ENCODE data around the gene DNTT.
"Not testable (repeated sequence)": the region's sequence is repeated elsewhere in the genome, so short reads cannot be mapped to it uniquely, and the experiment has no call there.

Gene DNTT

DNA sequence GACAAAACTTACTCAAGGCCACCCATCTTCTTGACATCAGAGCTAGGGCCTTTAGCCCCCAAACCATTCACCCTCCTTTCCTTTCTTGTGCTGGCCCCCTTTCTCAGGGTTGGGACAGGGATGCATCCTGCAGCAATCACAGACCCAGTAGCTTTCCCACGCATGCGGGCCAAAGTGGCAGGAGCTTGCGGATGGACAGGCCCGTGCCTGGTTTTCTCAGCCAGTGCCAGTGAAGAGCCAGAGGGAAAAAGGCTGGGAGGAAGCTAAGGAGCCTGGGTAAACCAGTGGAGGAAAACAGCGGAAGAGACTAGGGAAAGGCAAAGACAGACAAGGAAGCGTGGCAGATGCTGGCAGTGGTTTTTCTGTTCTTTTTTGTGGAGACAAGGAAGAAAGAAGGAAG lies 27.8 kb upstream of the DNTT start:
- no peak for DNase-seq (ENCODE audit: low read depth)

DNA sequence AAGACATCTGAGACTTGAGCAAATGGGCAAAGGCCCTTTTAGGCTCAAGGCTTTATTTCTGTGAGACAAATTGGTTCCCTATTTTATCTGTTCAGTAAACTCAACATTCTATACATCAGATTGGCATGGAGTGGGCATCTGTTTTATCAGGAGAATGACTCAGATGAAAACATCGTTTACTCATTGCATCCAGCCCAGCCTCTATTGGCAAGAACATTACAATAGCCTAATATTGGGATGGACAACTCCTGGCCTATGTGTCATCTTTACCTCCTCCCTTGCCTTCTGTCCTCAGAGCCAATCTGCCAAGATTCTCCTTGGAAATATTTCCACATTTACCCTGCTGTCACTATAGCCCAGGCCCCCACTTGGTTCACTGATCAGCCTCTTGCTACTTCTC lies 27.4 kb upstream of the DNTT start:
- DNase-seq (ENCODE audit: low read depth): no peak

DNA sequence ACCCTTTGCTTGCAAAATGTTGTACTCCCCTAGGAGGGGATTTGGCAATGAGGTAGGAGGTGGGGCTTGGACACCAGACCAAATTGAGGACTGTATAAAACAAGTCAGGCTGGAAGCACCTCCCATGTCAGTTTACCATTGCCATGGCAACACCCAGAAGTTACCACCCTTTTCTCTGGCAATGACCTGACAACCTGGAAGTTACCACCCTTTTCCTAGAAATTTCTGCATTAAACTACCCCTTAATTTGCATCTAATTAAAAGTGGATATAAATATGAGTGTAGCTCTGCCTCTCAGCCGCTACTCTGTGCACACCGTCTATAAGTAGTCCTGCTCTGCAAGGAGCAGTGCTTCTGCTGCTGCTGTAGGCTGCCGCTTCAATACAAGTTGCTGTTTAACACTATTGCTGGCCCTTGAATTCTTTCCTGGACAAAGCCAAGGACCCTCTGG lies 25.0 kb upstream of the DNTT start:
- DNase-seq (ENCODE audit: low read depth): no peak

DNA sequence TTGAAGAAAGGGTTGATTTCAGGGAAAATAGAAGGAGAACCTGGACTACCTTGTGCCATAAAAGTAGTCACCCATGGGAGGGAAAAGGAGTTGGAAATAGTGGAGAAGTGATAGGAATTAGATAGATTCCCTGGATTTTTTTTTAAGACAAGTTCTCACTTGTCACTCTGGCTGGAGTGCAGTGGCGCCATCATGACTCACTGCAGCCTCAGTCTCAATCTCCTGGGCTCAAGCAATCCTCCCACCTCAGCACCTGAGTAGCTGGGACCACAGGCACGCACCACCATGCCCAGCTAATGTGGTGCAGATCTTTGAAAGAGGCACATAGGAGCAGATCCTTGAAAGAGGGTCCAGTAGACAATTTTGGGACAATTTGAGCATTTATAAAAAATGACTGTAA lies 23.4 kb upstream of the DNTT start:
- no peak for DNase-seq (ENCODE audit: low read depth)

DNA sequence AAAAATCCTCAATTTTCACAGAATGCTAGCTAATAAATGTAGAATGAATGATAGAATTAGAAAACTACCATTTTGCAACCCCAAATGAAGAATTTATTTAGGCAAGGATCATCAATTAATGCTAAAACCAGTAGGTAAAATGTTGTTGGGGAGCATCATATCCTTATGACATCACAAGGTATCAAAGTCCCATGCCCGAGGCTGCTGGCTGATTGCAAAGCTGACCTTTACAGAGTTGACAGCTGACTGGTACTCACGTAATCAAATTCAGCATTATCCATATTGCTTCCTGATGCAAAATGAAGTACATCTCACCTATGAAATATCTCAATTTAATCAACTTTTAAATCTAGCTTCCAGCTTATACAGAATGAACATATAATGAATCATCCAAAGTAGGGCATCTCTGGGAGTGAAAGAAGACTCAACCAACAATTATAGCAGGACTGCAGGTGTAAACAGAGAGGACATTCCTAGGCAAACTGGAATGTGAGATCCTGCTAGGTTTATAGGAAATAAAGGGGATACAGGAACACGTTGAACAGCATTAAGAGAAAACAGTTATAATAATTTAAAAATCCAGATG lies 22.7 kb upstream of the DNTT start:
- no peak for DNase-seq (ENCODE audit: low read depth)

GRCh38 chr10:96283351-96283750 lies 20.9 kb upstream of the DNTT start:
- no peak for DNase-seq (ENCODE audit: low read depth)

DNA sequence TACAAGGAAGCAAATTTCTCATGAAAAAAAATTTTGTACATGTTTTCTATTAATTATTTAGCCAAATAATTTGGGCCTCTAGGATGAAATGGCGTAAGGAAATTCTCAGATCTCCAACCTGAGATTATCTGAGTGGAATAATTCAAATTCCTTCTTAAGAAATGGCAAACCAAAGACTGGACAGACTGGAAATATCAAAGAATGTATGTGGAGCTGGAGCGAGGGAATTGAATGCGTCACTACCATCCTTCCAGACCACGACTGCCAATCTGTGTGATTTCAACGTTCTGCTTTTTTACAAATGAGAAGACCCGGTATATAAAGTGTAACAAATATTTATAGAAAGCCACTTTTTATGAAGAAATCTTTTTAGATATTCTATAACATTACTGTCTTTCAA lies 20.5 kb upstream of the DNTT start:
- no peak for DNase-seq (ENCODE audit: low read depth)

GRCh38 chr10:96285331-96285752 lies 18.9 kb upstream of the DNTT start:
- no peak for DNase-seq (ENCODE audit: low read depth)

DNA sequence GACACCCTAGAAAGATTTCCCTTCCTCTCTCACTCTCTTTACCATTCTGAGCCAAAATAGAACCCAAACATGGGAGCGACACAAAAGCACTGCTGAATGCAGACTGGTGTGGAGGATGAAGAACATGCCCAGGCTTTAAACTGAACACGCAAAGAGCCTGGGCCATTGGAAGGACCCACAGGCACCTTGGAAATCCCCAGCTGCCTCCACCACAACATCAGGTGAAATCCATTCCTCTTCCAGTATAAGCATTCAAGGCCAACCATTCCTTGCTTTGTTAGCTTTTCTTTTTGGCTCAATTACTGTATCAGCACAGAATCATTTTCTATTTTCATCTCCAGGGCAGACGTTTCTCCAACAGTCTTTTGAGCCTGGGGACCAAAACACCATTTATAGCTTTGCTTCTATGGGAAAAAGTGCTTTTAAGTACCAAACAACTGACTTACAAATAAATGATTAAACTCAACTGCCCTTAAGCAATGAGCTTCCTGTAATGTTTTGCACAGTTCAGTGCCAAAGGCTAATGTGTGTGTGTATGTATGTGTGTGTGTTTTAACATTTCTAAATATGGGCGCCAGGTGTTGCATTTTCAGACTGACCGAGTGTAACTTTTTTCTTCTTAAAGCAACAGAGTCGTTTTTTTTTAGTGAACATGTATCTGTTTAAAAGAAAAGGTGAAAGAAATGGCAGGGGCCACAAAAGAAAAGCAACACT lies 16.7 kb upstream of the DNTT start:
- no peak for DNase-seq (ENCODE audit: low read depth)

- no peak for DNase-seq (ENCODE audit: low read depth)
These were observed 16.0 kb upstream of the DNTT start for GRCh38 chr10:96288151-96288621.

GRCh38 chr10:96289218-96289910 lies 14.9 kb upstream of the DNTT start:
- DNase-seq (ENCODE audit: low read depth): no peak

GRCh38 chr10:96290368-96291133 lies 13.7 kb upstream of the DNTT start:
- DNase-seq (ENCODE audit: low read depth): no peak

DNA sequence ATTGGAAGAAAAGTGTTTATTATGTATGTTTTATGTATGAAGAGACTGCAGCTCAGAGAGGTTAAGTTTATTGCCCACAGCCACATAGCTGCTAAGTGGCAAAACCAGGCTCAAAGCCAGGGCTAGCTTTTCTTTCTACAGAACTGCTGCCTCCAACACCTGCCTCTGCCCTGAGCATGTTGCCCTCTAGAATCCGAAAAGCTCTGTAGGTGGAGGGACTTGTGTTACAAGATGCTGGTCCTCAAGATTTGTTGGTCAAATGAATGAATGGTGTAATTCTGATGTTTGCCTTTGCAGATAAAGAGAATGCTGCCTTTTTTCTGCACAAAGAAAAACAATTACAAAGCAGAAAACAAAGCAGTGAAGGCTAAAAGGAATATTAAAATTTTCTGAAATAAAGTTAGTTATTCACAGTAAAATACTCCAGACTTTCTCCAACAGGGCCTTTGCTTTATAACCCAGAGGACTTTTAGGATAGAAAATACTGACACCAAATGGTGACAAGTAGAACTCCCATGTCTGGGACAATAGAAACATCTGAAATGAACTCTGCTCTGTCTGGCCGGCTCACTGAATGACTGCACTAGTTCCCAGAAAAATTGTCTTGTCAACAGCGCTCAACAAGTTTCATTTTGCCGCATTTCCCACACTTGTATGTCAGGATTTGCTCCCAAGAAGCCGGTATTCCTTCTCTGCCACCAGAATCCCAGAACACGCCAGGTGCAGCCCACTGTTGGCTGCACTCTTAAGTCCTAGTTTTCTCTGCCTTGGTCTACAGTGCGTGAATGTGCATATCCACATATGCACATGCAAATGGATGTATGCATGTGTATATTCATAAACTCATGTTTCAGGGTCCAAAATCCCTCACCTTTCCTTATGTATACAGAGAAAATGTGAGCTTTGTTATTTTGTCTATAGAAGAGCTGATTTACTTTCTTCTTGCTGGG lies 11.0 kb upstream of the DNTT start:
- DNase-seq (ENCODE audit: low read depth): no peak

GRCh38 chr10:96295475-96295874 lies 8.8 kb upstream of the DNTT start:
- no peak for DNase-seq (ENCODE audit: low read depth)

GRCh38 chr10:96297486-96297885 lies 6.7 kb upstream of the DNTT start:
- DNase-seq (ENCODE audit: low read depth): no peak

DNA sequence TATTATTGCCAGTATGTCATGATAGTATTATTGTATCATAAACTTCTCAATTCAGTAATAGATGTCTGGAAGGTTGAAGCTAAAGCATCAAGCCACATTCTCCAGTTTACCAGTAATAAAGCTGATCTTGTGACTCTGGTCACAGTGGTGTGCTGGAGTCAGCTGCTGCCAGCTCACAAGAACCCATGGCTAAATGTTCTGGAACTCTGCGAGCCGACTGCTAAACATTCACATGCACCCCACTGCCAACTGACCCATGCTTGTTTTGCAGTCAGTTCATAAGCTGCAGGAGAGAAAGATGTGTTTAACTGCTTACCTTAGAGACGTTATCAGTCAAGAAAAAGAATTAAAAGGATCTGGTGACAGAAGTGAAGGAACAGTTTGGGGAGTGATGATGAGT lies 5.9 kb upstream of the DNTT start:
- DNase-seq (ENCODE audit: low read depth): no peak

- DNase-seq (ENCODE audit: low read depth): no peak
These were observed 4.9 kb upstream of the DNTT start for GRCh38 chr10:96299383-96299782.

DNA sequence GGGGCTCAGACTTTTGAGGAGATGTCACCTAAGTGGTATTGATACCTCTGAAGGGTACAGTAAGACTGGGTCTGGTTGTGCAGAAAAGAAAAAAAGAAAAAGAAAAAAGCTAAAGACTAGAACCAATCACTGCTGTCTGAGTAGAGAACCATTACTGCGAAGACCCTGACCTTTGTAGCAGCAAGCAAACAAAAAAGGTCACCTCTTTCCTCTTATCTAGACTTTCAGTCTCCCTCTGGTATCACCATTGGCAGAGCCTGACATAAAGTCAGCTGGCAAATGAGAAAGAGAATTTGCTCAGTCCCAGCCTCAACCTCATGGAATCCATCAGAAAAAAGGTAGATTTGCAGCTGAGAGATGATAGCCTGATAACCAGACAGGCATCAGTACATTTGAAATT lies 2.6 kb upstream of the DNTT start:
- no peak for DNase-seq (ENCODE audit: low read depth)

GRCh38 chr10:96305019-96305418 lies 785 bp downstream of the DNTT start:
- DNase-seq (ENCODE audit: low read depth): no peak

GRCh38 chr10:96306516-96306915 lies 2.3 kb downstream of the DNTT start:
- no peak for DNase-seq (ENCODE audit: low read depth)

- DNase-seq (ENCODE audit: low read depth): not testable (repeated sequence)
These were observed 4.6 kb downstream of the DNTT start for GRCh38 chr10:96308854-96309253.

Measured in stimulated activated CD8-positive, alpha-beta memory T cell treated with anti-CD3 and anti-CD28 coated beads, Interleukin-15, amount 100 ng/mL, for 24 hours (primary cell).